GM18517 (cell line): ENCODE measurements around the gene AHNAK.
"Not testable (repeated sequence)": the region's sequence is repeated elsewhere in the genome, so short reads cannot be mapped to it uniquely, and the experiment has no call there.

Experiments used
- ATAC-seq: cut with Tn5 transposase; IDR thresholded peaks from one replicate; pipeline ENCODE4 v1.9.1; 2021; ENCODE audit warnings: mild to moderate bottlenecking, moderate library complexity; ENCODE audit not compliant: unreplicated experiment

AHNAK gene

GRCh38 chr11:62499944-62500649 is 46.5 kb downstream of the AHNAK start:
- no peak for ATAC-seq

- not testable (repeated sequence) for ATAC-seq
Observed at GRCh38 chr11:62499311-62499943, 47.2 kb downstream of the AHNAK start.

- no peak for ATAC-seq
Observed at GRCh38 chr11:62498492-62499286, 47.9 kb downstream of the AHNAK start.

- no peak for ATAC-seq
Observed at GRCh38 chr11:62498031-62498430, 48.6 kb downstream of the AHNAK start.

GRCh38 chr11:62497132-62497801 is 49.3 kb downstream of the AHNAK start:
- ATAC-seq, result no peak

GRCh38 chr11:62496676-62497075 is 49.9 kb downstream of the AHNAK start:
- no peak for ATAC-seq

- no peak for ATAC-seq
Observed at GRCh38 chr11:62494246-62494645, 52.4 kb downstream of the AHNAK start.

GRCh38 chr11:62493801-62494200 is 52.8 kb downstream of the AHNAK start:
- no peak for ATAC-seq

- ATAC-seq, result no peak
Observed at GRCh38 chr11:62492586-62492985, 54.0 kb downstream of the AHNAK start.

GRCh38 chr11:62491571-62492329 is 54.9 kb downstream of the AHNAK start:
- ATAC-seq, result no peak

- no peak for ATAC-seq
Observed at GRCh38 chr11:62489204-62489603, 57.4 kb downstream of the AHNAK start.

GRCh38 chr11:62487738-62488551 is 58.7 kb downstream of the AHNAK start:
- ATAC-seq, result no peak

- ATAC-seq, result no peak
Observed at GRCh38 chr11:62487136-62487535, 59.5 kb downstream of the AHNAK start.

GRCh38 chr11:62484352-62484751 is 62.3 kb downstream of the AHNAK start:
- no peak for ATAC-seq

- ATAC-seq, result no peak
Observed at GRCh38 chr11:62482753-62483152, 63.9 kb downstream of the AHNAK start.

GRCh38 chr11:62479631-62480201 is 66.9 kb downstream of the AHNAK start:
- ATAC-seq, result no peak

GRCh38 chr11:62477927-62478326 is 68.7 kb downstream of the AHNAK start:
- ATAC-seq, result no peak

- no peak for ATAC-seq
Observed at GRCh38 chr11:62472063-62472884, 74.3 kb downstream of the AHNAK start.

- no peak for ATAC-seq
Observed at GRCh38 chr11:62471603-62472002, 75.0 kb downstream of the AHNAK start.
